H9 (cell line): ENCODE measurements around the gene ELOVL6. TPM values are rescaled to one million over a fixed set of nuclear protein-coding genes. Genes with fewer than 3 reads are reported as not detected.

Experiments
- DNase-seq: peaks from one replicate; pipeline ENCODE4 v3.0.0-alpha.2; 2017
- H2AFZ ChIP-seq: one replicate; pipeline ENCODE4 v1.6.1; 2013; ENCODE audit warnings: mild to moderate bottlenecking, low read length, control low read depth, moderate library complexity
- H2AK5ac ChIP-seq: 2 replicates; pipeline ENCODE4 v1.6.1; 2013; ENCODE audit warnings: low read length, control low read depth, mixed read lengths; ENCODE audit not compliant: insufficient read length
- H2BK120ac ChIP-seq: one replicate; pipeline ENCODE4 v1.6.1; 2013; ENCODE audit warnings: low read depth, mild to moderate bottlenecking, low read length, control low read depth, inconsistent platforms; ENCODE audit not compliant: poor library complexity, severe bottlenecking
- H2BK12ac ChIP-seq: 2 replicates; pipeline ENCODE4 v1.6.1; 2013; ENCODE audit warnings: low read length, control low read depth, mixed read lengths, low read depth; ENCODE audit not compliant: insufficient read length
- H2BK15ac ChIP-seq: 2 replicates; pipeline ENCODE4 v1.6.1; 2013; ENCODE audit warnings: low read depth, low read length, control low read depth
- H2BK20ac ChIP-seq: one replicate; pipeline ENCODE4 v1.6.1; 2013; ENCODE audit warnings: low read depth, mild to moderate bottlenecking, low read length, control low read depth, inconsistent platforms; ENCODE audit not compliant: poor library complexity, severe bottlenecking
- H2BK5ac ChIP-seq: 2 replicates; pipeline ENCODE4 v1.6.1; 2013; ENCODE audit warnings: low read length, control low read depth, mixed read lengths; ENCODE audit not compliant: insufficient read length
- H3K14ac ChIP-seq: 2 replicates; pipeline ENCODE4 v1.6.1; 2013; ENCODE audit warnings: low read length, control low read depth; ENCODE audit not compliant: insufficient read depth
- H3K18ac ChIP-seq: 2 replicates; pipeline ENCODE4 v1.6.1; 2013; ENCODE audit warnings: low read depth, mild to moderate bottlenecking, mixed read lengths, low read length, control low read depth; ENCODE audit not compliant: insufficient read length
- H3K23ac ChIP-seq: 2 replicates; pipeline ENCODE4 v1.6.1; 2013; ENCODE audit warnings: low read length, control low read depth, mixed read lengths, low read depth; ENCODE audit not compliant: insufficient read length
- H3K23me2 ChIP-seq: 2 replicates; pipeline ENCODE4 v1.6.1; 2013; ENCODE audit warnings: low read depth, mild to moderate bottlenecking, mixed read lengths, low read length, control low read depth; ENCODE audit not compliant: insufficient read length, poor library complexity, severe bottlenecking
- H3K27ac ChIP-seq: 2 replicates; pipeline ENCODE4 v1.5.1; 2013; ENCODE audit warnings: low read length, control low read depth, mixed read lengths, low read depth; ENCODE audit not compliant: insufficient read length
- H3K27me3 ChIP-seq: 2 replicates; pipeline ENCODE4 v1.6.1; 2013; ENCODE audit warnings: low read length, control low read depth, inconsistent platforms; ENCODE audit not compliant: insufficient read depth
- H3K4ac ChIP-seq: 2 replicates; pipeline ENCODE4 v1.6.1; 2013; ENCODE audit warnings: low read depth, mild to moderate bottlenecking, control low read depth, inconsistent platforms, low read length, moderate library complexity
- H3K4me1 ChIP-seq: 2 replicates; pipeline ENCODE4 v1.6.1; 2013; ENCODE audit warnings: low read length, control low read depth, inconsistent platforms; ENCODE audit not compliant: insufficient read depth
- H3K4me2 ChIP-seq: 2 replicates; pipeline ENCODE4 v1.6.1; 2013; ENCODE audit warnings: low read length, control low read depth, mixed read lengths; ENCODE audit not compliant: insufficient read length, insufficient read depth
- H3K56ac ChIP-seq: 2 replicates; pipeline ENCODE4 v1.6.1; 2013; ENCODE audit warnings: low read depth, mild to moderate bottlenecking, mixed read lengths, low read length, control low read depth; ENCODE audit not compliant: insufficient read length
- H3K79me1 ChIP-seq: 2 replicates; pipeline ENCODE4 v1.6.1; 2013; ENCODE audit warnings: low read depth, mild to moderate bottlenecking, moderate library complexity, low read length, control low read depth, inconsistent platforms; ENCODE audit not compliant: insufficient read depth, poor library complexity, severe bottlenecking
- H3K79me2 ChIP-seq: 2 replicates; pipeline ENCODE4 v1.6.1; 2013; ENCODE audit warnings: low read length, control low read depth, inconsistent platforms; ENCODE audit not compliant: insufficient read depth
- H3K9ac ChIP-seq: 2 replicates; pipeline ENCODE4 v1.6.1; 2013; ENCODE audit warnings: low read length, control low read depth, mixed read lengths; ENCODE audit not compliant: insufficient read length; ENCODE audit errors: extremely low read depth
- H3K9me3 ChIP-seq: one replicate; pipeline ENCODE4 v1.6.1; 2013; ENCODE audit warnings: low read depth, low read length, inconsistent platforms; ENCODE audit not compliant: control insufficient read depth
- H3T11ph ChIP-seq: one replicate; pipeline ENCODE4 v1.6.1; 2013; ENCODE audit warnings: mild to moderate bottlenecking, low read length, control low read depth, inconsistent platforms
- H4K20me1 ChIP-seq: one replicate; pipeline ENCODE4 v1.6.1; 2013; ENCODE audit not compliant: control insufficient read depth, insufficient read length, insufficient read depth
- H4K5ac ChIP-seq: 2 replicates; pipeline ENCODE4 v1.6.1; 2013; ENCODE audit warnings: low read depth, mild to moderate bottlenecking, mixed read lengths, low read length, control low read depth; ENCODE audit not compliant: insufficient read length
- H4K8ac ChIP-seq: replicated peaks from 2 replicates; pipeline ENCODE4 v1.6.1; 2013; ENCODE audit warnings: low read length, control low read depth, mixed read lengths, low read depth; ENCODE audit not compliant: insufficient read length
- H4K91ac ChIP-seq: 2 replicates; pipeline ENCODE4 v1.6.1; 2013; ENCODE audit warnings: low read depth, mild to moderate bottlenecking, moderate library complexity, mixed read lengths, low read length, control low read depth; ENCODE audit not compliant: insufficient read length
- H3K27ac Mint-ChIP-seq, 3 experiments: 2 replicates in 2 of 3; 3 replicates in 1 of 3; pipeline ENCODE4 v1.8.0; 2020 to 2021; ENCODE audit warnings: mixed read lengths in 3 of 3, mild to moderate bottlenecking in 1 of 3, moderate library complexity in 1 of 3
- H3K27me3 Mint-ChIP-seq: 2 replicates; pipeline ENCODE4 v1.8.0; 2021; ENCODE audit warnings: low read depth, mild to moderate bottlenecking, moderate library complexity, mixed read lengths
- H3K36me3 Mint-ChIP-seq, 3 experiments: 2 replicates in 2 of 3; 3 replicates in 1 of 3; pipeline ENCODE4 v1.8.0; 2020 to 2021; ENCODE audit warnings: low read depth in 3 of 3, mixed read lengths in 3 of 3; ENCODE audit not compliant: insufficient read depth in 1 of 3
- H3K4me1 Mint-ChIP-seq, 2 experiments: 2 replicates each; pipeline ENCODE4 v1.8.0; 2020; ENCODE audit warnings: mixed read lengths in 2 of 2
- H3K4me3 Mint-ChIP-seq, 2 experiments: 2 replicates in 1 of 2; 3 replicates in 1 of 2; pipeline ENCODE4 v1.8.0; 2020 to 2021; ENCODE audit warnings: mild to moderate bottlenecking in 2 of 2, mixed read lengths in 2 of 2, moderate library complexity in 1 of 2
- H3K9me3 Mint-ChIP-seq, 2 experiments: 2 replicates in 1 of 2; 3 replicates in 1 of 2; pipeline ENCODE4 v1.8.0; 2020; ENCODE audit warnings: mild to moderate bottlenecking in 2 of 2, mixed read lengths in 2 of 2, moderate library complexity in 1 of 2
- WGBS: extraction: QIAGEN DNeasy Blood & Tissue Kit; methylation state at CpG from one replicate; pipeline ENCODE4 v1.1.7; 2013; ENCODE audit warnings: missing lambda C conversion rate, low lambda C conversion rate, mixed read lengths; ENCODE audit not compliant: insufficient read length; ENCODE audit errors: extremely low coverage; 5-methylcytosine and 5-hydroxymethylcytosine counted together
- total RNA-seq: library from RNA; stranded (reverse); gene quantifications from 2 replicates; pipeline ENCODE4 v1.2.1, GENCODE V29; 2021
- TF ChIP-seq, protein P1 (sequence below): fragments of 200-600 bp; sonication (generic); conservative IDR thresholded peaks from 3 replicates; pipeline ENCODE4 v1.8.0; 2021; ENCODE audit warnings: antibody characterized with exemption, mild to moderate bottlenecking

ELOVL6 gene
- total RNA-seq, 1 experiment from 2014 or later, result 64.6 TPM

DNA sequence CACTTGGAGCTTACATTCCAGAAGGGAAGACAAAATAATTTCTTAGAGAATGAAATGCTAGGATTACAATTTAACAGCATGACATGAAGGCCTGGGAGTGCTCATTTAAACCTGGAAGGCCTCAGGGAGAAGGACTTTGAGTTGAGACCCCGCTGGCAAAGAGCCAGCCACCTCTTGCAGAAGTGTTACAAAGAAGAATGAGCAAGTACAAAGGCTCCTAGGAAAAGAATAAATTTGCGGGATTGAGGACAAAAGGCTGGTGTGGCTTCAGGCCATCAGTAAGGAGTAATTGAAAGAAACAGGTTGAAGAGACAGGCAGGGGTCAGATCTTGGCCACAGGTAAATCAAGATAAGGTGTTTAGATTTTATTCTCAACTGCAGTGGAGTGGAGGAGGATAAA is 3.1 kb upstream of the ELOVL6 start:
- no CpG with 5 or more reads among the region's 2 CpGs for WGBS
- H3K27ac ChIP-seq, result no peak overlapping the region
- H3K23me2 ChIP-seq, result peaks cover 12% of the 10 kb centered on the region
- no peak overlapping the region for H2BK120ac ChIP-seq
- H3K36me3 Mint-ChIP-seq, result no peaks in the 10 kb centered on the region; a peak in 1 of 7 replicates
- H2BK12ac ChIP-seq, result no peak overlapping the region
- H2BK20ac ChIP-seq, result no peak overlapping the region
- no peak for DNase-seq
- H3K27me3 Mint-ChIP-seq, result no peaks in the 10 kb centered on the region
- peak overlapping the region; percentile 1 to 42 (median 1); a peak in 2 of 7 replicates for H3K27ac Mint-ChIP-seq
- no peak overlapping the region for H3K4me2 ChIP-seq
- TF ChIP-seq, protein P1, sequence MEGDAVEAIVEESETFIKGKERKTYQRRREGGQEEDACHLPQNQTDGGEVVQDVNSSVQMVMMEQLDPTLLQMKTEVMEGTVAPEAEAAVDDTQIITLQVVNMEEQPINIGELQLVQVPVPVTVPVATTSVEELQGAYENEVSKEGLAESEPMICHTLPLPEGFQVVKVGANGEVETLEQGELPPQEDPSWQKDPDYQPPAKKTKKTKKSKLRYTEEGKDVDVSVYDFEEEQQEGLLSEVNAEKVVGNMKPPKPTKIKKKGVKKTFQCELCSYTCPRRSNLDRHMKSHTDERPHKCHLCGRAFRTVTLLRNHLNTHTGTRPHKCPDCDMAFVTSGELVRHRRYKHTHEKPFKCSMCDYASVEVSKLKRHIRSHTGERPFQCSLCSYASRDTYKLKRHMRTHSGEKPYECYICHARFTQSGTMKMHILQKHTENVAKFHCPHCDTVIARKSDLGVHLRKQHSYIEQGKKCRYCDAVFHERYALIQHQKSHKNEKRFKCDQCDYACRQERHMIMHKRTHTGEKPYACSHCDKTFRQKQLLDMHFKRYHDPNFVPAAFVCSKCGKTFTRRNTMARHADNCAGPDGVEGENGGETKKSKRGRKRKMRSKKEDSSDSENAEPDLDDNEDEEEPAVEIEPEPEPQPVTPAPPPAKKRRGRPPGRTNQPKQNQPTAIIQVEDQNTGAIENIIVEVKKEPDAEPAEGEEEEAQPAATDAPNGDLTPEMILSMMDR, result no peak
- H2BK15ac ChIP-seq, result no peak overlapping the region
- H3K4me1 Mint-ChIP-seq, result peaks cover 21 to 25% of the 10 kb centered on the region in 2 experiments
- H3K4ac ChIP-seq, result no peak overlapping the region
- no peaks in the 10 kb centered on the region for H3K27me3 ChIP-seq
- no peak overlapping the region for H3K18ac ChIP-seq
- no peak overlapping the region for H2AK5ac ChIP-seq
- no peaks in the 10 kb centered on the region for H3K4me1 ChIP-seq
- H3K9ac ChIP-seq, result no peak overlapping the region
- no peak overlapping the region; a peak in 1 of 5 replicates for H3K4me3 Mint-ChIP-seq
- H4K20me1 ChIP-seq, result no peaks in the 10 kb centered on the region
- no peak overlapping the region for H4K5ac ChIP-seq
- no peaks in the 10 kb centered on the region for H3K79me1 ChIP-seq
- no peak overlapping the region for H2AFZ ChIP-seq
- no peak overlapping the region for H4K8ac ChIP-seq
- H3K23ac ChIP-seq, result no peak overlapping the region
- no peak overlapping the region for H4K91ac ChIP-seq
- no peak overlapping the region for H3K56ac ChIP-seq
- no peaks in the 10 kb centered on the region for H3K9me3 Mint-ChIP-seq
- H3K9me3 ChIP-seq, result no peaks in the 10 kb centered on the region
- no peak overlapping the region for H3K14ac ChIP-seq
- no peak overlapping the region for H2BK5ac ChIP-seq
- no peak overlapping the region for H3T11ph ChIP-seq
- peaks cover 3% of the 10 kb centered on the region; the same call in 1 of the 2 replicates for H3K79me2 ChIP-seq
